Measurements from ENCODE around the gene PCDH8.

Gene PCDH8

DNA sequence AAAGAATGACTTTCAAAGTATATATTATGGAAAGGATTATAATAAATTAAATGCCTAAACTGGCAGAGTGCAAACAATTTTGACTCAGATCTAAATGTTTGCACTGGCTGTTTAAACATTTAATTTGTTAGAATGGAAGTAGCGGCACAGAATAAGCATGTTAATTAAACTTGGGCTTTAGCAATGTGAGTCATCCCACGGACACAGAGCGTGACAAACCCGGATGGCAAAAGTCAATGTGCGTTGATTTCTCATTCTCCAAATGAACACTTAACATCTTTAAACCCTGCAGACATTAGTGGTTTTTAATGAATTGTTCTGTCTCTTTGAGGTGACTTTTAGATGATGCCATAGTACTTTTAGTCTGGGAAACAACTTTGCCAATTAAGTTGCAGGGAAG lies 38.4 kb downstream of the PCDH8 start:
- no peak for DNase-seq

- DNase-seq = peak; percentile 45
These were observed 39.1 kb downstream of the PCDH8 start for GRCh38 chr13:52809310-52809769.

DNA sequence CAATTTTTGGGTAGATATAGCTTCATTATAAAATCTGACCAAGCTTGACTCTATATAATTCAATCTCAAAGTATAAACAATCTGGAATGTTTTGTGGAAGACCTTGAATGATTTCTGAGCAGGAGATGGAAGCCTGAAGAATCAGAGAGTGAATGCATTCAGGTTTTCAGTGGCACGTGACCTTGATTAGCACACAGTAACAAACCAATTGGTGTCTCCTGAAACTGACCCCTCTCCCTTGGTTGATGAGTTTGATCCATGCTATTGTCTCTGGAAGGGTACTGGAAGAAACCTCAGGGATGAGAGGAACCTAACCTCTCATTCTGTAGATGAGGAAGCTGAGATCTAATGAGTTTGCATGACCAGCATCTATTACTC lies 39.6 kb downstream of the PCDH8 start:
- DNase-seq = no peak

DNA sequence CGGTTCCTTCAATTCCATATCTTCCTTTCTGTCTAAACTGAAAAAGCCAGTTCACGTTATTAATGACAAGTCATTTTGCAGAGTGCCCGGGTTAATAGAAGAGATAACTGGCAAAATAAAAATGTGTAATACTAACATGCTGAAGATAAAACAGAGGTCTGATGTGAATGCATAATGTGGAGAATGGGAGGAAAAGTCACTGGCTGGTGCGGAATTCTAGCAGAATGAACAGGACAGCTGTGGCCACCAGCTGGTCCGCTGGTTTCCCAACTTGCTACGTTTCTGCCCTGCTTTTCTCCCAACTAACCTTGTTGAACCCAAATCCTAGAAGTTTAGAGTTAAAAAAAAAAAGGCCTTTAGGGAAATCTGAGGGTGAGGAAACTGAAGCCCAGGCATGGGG lies 42.4 kb downstream of the PCDH8 start:
- no peak for DNase-seq

DNA sequence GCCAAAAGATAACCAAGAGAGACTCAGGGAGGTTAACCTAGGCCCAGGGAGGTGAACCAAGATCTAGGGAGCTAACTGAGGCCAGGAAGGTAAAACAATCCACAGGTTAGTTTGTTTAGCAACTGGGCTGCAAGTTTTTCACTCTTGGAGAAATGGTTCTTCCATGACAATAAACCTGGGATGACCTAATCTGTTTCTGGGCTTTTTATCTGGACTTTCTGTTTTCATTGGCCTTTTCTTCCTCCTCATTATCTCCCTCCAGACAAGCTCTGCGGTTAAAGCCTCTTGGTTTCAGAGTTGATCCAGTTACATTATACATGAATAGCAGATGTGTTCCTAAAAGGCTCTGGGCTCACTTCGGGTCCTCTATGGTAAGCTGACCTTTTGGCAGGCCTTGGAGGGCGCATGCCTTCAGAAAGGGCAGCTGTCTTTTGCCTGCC lies 44.2 kb downstream of the PCDH8 start:
- no peak for DNase-seq

DNA sequence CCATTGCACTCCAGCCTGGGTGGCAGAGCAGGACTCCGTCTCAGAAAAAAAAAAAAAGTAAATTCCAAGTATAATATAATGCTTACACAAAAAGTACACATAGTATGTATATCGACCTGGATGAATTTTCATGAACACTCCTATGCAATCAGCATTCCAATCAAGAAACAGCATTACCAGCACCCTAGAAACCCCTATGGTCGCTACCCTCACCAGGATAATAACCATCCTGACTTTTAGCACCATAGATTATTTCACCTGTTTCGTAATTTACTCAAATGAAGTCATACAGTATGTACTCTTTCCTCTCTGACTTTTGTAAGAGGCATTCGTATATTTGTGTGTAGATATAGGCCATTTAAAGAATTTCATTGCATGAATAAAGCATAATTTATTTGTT lies 47.6 kb downstream of the PCDH8 start:
- no peak for DNase-seq

DNA sequence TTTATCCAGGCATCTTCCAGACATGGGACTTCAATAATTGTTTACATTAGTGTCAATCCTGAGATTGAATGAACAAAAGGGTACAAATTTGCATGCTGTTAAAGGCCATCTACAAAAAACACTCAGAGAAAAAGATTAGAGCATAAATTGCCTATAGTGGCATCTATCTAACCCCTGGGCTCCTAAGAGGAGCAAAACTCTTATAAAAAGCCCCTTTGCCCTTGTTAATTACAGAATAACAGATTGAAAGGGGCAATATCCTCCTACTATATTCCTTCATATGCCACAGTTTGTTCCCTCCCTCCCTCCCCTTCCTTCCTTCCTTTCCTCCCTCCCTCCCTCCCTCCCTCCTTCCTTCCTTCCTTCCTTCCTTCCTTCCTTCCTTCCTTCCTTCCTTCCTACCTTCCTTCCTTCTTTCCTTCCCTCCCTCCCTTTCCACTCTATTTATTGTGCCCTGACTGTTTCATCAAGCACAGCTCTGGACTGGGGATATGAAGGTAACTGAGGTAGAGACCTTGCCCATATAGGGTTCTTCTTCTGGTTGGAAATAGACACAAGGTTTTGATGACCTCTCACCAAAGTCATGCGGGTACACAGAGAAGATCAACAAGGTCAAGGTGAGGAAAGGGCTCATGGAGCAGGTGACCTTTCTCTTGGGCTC lies 49.5 kb downstream of the PCDH8 start:
- no peak for DNase-seq

GRCh38 chr13:52797176-52797575 lies 51.3 kb downstream of the PCDH8 start:
- DNase-seq = no peak

DNA sequence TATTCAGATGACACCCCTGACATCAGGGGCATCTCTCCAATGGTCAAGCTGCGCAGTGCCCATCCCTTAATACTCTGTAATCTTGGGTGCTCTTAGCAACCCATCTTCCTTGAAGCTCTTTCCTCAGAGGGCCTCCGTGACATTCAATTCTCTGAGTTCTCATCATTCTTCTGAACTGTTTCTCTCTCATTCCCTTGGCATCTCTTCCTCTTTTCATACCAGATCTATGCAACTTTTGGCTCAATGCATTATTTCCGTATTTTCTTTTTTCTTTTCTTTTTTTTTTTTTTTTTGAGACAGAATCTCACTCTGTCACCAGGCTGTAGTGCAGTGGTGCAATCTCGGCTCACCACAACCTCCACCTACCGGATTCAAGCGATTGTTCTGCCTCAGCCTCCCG lies 53.9 kb downstream of the PCDH8 start:
- DNase-seq = no peak

DNA sequence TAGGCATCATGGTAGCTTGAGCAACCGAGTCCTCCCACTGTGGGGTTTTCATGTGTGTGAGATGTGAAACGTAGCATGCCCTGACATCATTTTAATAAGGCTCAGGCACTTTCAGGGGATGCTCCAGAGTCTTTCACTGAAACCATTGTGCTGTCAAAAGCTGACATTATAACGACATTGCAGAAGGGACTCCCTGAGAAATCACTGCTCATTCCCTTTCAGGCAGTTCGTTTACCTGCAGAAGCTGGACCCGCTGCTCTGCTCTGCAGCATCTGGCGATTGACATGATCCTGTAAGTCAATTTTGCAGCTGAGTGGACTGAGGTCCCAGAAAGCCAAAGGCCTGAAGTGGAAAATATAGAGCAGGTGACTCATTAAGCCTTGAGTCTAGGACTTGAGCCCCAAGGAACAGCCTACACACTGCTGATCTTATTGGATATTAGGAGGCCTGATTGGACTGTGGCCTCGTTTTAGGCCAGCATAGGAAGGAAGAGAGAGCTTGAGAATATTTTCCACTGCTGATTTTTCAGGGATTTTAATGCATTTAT lies 54.9 kb downstream of the PCDH8 start:
- no peak for DNase-seq
